ENCODE measurements around the gene ATP1B2.

Gene ATP1B2

GRCh38 chr17:7686222-7687071 is 35.7 kb downstream of the ATP1B2 start:
- peak; percentile 97 for DNase-seq

- DNase-seq = peak; percentile 86
Observed at GRCh38 chr17:7687072-7687907, 36.6 kb downstream of the ATP1B2 start, which contains the start of gene TP53. TSS of gene TP53 (minus strand) at chr17:7687490. CDS start at chr17:7676594, 10,896 bp downstream.

- DNase-seq = peak; percentile 98
Observed at GRCh38 chr17:7687908-7688807, 37.4 kb downstream of the ATP1B2 start, which contains the start of gene WRAP53. TSS of gene WRAP53 (plus strand) at chr17:7688477. CDS start at chr17:7688649, 172 bp downstream.

GRCh38 chr17:7688808-7689316 is 38.1 kb downstream of the ATP1B2 start:
- DNase-seq = no peak

- no peak for DNase-seq
Observed at GRCh38 chr17:7695586-7695985, 44.9 kb downstream of the ATP1B2 start.

- DNase-seq = no peak
Observed at GRCh38 chr17:7697828-7698588, 47.3 kb downstream of the ATP1B2 start.

- DNase-seq = no peak
Observed at GRCh38 chr17:7700510-7700909, 49.8 kb downstream of the ATP1B2 start.

GRCh38 chr17:7701681-7702080 is 51.0 kb downstream of the ATP1B2 start:
- no peak for DNase-seq

- no peak for DNase-seq
Observed at GRCh38 chr17:7702776-7703175, 52.0 kb downstream of the ATP1B2 start.

- DNase-seq = peak; percentile 11
Observed at GRCh38 chr17:7703584-7704479, 53.1 kb downstream of the ATP1B2 start.

GRCh38 chr17:7704601-7705268 is 54.0 kb downstream of the ATP1B2 start, which contains the start of gene EFNB3:
TSS of gene EFNB3 (plus strand) at chr17:7705202. CDS start at chr17:7705599, 397 bp downstream.
- peak; percentile 40 for DNase-seq

- DNase-seq = no peak
Observed at GRCh38 chr17:7705269-7706255, 54.8 kb downstream of the ATP1B2 start.

GRCh38 chr17:7706631-7707354 is 56.1 kb downstream of the ATP1B2 start:
- DNase-seq = no peak

Measured in SHP77 treated with DMSO at 0.1 percent for 48 hours (cell line).